TTC549 (cell line): ENCODE data around the gene PGAM2.

Experiments
- FAIRE-seq: peaks from 2 replicates; lab custom pipeline; 2012; peaks lifted over from hg19 to GRCh38; lab: Jason Lieb, UNC

Gene PGAM2

GRCh38 chr7:44082541-44083207, 17.3 kb upstream of the PGAM2 start:
- peak; percentile 40 for FAIRE-seq

- no peak for FAIRE-seq
These were observed 15.9 kb upstream of the PGAM2 start for GRCh38 chr7:44081266-44081748.

GRCh38 chr7:44080686-44081265, 15.4 kb upstream of the PGAM2 start:
- no peak for FAIRE-seq

GRCh38 chr7:44080118-44080517, 14.8 kb upstream of the PGAM2 start:
- no peak for FAIRE-seq

- no peak for FAIRE-seq
These were observed 14.1 kb upstream of the PGAM2 start for GRCh38 chr7:44079331-44080021.

- no peak for FAIRE-seq
These were observed 13.2 kb upstream of the PGAM2 start for GRCh38 chr7:44078521-44078920.

- FAIRE-seq = no peak
These were observed 12.3 kb upstream of the PGAM2 start for GRCh38 chr7:44077681-44078091.

GRCh38 chr7:44077061-44077460, 11.7 kb upstream of the PGAM2 start:
- no peak for FAIRE-seq

GRCh38 chr7:44076101-44076895, 10.9 kb upstream of the PGAM2 start:
- no peak for FAIRE-seq

GRCh38 chr7:44075296-44076075, 10.1 kb upstream of the PGAM2 start:
- no peak for FAIRE-seq

- FAIRE-seq = no peak
These were observed 9.0 kb upstream of the PGAM2 start for GRCh38 chr7:44074349-44074695.

- FAIRE-seq = no peak
These were observed 8.4 kb upstream of the PGAM2 start for GRCh38 chr7:44073664-44074348.

- no peak for FAIRE-seq
These were observed 7.2 kb upstream of the PGAM2 start for GRCh38 chr7:44072364-44073231.

GRCh38 chr7:44071726-44072363, 6.5 kb upstream of the PGAM2 start:
- no peak for FAIRE-seq

- FAIRE-seq = no peak
These were observed 2.7 kb upstream of the PGAM2 start for GRCh38 chr7:44068054-44068453.

- FAIRE-seq = no peak
These were observed 1.9 kb upstream of the PGAM2 start for GRCh38 chr7:44067064-44067951.

- no peak for FAIRE-seq
These were observed 1.2 kb upstream of the PGAM2 start for GRCh38 chr7:44066494-44067063.

- no peak for FAIRE-seq
These were observed 719 bp upstream of the PGAM2 start for GRCh38 chr7:44066111-44066460.
